ENCODE results near the gene CMTM6.
"Not testable (repeated sequence)": the region's sequence is repeated elsewhere in the genome, so short reads cannot be mapped to it uniquely, and the experiment has no call there.

Gene CMTM6

DNA sequence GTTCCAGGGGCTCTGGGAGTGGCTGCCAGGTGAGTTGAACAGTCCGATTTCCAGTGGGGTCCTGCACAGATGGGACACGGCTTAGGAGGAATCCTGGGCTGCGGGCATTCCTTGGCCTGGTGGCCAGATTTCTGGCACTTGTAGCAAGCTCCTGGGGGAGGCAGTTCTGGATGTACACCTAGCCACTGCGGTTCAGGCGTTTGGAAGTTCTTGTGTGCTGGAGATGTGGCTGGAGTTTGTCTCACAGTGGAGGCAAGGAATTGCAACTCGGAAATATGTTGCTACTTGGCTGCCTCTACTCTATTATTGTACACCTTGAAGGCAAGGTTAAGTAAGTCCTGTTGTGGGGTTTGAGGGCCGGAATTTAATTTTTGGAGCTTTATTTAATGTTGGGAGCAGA is 37.9 kb downstream of the CMTM6 start:
- not testable (repeated sequence) for DNase-seq

DNA sequence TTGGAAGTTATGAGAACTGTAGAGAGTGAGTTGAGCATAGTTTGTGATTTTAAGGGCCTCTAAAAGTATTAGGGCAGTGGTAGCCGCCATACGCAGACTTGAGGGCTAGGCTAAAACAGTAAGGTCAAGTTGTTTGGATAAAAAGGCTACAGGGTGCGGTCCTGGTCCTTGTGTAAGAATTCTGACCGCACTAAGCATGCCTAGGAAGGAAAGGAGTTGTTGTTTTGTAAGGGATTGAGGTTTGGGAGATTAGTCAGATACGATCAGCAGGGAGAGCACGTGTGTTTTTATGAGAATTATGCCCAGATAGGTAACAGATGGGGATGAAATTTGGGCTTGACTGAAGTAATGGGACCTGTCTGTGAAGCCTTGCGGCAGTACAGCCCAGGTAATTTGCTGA is 39.2 kb downstream of the CMTM6 start:
- not testable (repeated sequence) for DNase-seq

DNA sequence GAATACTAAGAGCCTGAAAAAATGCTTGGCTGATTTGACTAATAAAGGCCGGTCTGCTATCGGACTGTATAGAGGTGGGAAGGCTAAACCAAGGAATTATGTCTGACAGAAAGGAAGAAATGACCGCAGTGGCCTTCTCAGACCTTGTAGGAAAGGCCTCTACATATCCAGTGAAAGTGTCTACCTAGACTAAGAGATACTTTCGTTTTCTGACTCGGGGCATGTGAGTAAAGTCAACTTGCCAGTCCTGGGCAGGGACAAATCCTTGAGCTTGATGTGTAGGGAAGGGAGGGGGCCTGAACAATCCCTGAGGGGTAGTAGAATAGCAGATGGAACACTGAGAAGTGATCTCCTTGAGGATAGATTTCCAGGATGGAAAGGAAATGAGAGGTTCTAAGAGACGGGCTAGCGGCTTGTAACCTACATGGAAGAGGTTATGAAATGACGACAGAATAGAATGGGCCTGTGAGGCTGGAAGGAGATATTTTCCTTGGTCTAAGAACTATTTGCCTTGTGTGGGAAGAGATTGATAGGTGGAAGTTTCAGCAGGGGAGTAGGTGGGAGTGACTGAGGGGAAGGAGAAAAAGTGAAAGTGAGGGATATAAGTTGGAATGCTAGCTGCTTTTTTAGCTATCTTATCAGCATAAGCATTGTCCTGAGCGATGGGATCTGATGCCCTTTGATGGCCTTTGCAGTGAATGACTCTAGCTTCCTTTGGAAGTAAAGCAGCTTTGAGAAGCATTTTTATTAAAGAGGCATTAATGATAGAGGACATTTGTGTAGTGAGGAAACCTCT is 40.3 kb downstream of the CMTM6 start:
- DNase-seq: not testable (repeated sequence)

DNA sequence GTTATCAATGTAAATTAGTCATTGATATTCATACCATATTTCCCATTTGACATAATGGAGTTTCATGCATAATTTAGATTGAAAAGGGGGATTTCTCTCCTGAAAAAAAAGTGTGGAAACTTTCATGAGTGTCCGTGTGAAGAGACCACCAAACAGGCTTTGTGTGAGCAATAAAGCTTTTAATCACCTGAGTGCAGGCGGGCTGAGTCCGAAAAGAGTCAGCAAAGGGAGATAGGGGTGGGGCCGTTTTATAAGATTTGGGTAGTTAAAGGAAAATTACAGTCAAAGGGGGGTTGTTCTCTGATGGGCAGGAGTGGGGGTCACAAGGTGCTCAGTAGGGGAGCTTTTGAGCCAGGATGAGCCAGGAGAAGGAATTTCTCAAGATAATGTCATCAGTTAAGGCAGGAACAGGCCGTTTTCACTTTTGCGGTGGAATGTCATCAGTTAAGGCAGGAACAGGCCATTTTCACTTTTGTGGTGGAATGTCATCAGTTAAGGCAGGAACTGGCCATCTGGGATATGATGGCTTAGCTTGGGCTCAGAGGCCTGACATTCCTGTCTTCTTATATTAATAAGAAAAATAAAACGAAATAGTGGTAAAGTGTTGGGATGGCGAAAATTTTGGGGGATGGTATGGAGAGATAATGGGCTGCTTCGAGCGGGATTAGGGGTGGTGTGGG is 41.7 kb downstream of the CMTM6 start:
- not testable (repeated sequence) for DNase-seq

DNA sequence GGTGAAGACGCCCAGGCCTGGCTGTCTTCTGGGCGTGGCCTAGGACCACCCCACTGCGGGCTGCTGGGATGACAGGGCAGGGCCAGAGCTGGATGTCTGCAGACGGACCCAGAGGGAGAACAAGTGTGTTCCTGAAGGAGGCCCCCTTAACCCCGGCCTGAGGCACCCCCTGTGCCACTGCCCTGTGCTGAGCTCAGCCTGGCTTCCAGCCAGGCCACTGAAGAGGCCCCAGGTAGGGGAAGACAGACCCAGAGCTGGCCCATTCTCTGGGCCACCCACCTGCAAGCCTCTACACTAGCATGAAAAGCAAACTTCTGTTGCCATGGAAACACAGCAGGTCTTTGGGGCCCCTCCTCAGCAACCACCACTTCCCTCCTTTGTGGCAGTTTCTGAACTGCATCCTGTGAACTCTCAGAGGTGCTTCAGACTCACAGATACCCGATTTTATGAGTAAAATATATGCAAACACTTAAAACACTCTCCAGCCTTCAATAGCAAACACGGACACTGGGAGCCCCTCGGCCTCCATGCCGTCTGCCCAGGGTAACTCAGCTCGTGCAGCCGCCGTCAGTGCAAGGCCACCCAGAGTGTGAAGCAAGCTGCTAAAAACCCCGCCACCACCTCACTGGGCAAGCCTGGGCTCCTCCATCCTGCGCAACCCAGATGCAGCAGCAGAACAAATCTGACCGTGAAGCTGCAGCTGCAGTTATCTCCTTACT is 42.5 kb downstream of the CMTM6 start:
- peak; percentile 66 for DNase-seq

DNA sequence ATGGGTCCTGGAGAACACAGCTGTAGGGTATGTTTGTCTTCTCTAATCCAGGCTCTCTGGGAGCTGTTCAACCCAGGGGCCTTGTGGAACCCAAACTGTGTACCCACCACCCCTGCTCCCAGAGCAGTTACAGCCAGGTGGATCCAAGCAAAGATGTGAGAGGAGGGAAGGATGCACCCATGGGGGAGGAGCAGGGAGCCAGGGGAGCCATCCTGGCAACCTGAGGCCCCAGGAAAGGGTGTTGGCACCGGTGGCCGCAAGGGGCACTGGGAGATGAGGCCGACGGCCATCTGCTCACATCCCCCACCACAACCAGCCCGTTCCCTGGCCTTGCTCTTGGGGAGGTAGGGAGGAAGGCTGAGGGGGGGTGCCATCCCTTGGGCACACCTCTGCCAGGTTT is 43.2 kb downstream of the CMTM6 start:
- no peak for DNase-seq

DNA sequence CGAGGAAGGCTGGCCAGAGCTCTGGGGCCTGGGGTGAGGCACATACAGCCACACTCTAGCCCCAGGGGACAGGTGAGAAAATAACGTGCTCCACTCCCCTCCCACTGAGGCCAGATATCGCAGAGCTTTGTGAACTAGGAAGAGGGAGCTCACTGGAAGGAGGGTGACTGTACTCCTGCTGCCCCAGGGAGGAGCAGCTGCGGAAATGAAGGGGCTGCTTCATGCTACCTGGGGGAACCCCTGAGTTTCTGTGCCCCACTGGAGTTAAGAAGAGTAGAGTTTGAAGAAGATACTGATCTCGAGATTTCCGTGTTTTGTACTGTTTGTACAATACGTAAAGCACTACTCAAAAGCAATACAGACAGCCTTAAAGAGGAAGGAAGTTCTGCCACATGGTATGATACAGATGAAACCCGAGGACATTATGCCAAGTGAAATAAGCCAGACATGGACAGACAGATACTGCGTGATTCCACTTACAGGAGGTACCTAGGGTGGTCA is 44.6 kb downstream of the CMTM6 start:
- DNase-seq: peak; percentile 59

DNA sequence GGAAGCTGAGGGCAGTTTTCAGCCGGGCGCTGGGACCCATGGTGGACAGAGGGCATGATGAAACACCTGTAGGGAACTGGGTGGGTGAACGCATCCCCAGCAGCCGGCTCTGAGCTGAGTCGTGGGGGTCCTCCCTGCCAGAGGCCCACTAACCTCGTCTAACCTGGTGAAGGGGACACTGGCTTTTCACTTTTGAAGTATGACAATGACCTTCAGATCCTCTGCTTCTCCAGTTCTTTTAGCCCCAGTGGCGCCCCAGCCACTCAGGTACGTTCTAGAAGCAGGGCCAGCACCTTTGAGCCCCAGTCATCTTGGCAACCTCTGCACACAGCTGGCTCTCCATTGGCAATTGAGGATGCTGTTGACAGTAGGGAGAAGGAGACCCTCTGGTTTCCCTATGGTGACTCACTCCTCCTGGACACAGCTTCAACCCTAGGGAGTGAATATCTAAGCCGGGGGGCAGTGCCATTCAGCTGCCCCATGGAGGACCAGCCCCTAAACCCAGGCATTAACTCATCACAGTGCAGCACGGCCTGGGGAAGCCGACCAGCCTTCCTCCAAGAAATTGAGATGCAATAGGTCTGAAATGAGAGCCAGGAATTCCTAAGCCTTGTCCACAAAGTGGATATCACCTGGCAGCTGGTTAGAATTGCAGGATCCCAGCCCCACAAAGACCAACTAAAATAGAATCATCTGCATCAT is 46.1 kb downstream of the CMTM6 start:
- no peak for DNase-seq

DNA sequence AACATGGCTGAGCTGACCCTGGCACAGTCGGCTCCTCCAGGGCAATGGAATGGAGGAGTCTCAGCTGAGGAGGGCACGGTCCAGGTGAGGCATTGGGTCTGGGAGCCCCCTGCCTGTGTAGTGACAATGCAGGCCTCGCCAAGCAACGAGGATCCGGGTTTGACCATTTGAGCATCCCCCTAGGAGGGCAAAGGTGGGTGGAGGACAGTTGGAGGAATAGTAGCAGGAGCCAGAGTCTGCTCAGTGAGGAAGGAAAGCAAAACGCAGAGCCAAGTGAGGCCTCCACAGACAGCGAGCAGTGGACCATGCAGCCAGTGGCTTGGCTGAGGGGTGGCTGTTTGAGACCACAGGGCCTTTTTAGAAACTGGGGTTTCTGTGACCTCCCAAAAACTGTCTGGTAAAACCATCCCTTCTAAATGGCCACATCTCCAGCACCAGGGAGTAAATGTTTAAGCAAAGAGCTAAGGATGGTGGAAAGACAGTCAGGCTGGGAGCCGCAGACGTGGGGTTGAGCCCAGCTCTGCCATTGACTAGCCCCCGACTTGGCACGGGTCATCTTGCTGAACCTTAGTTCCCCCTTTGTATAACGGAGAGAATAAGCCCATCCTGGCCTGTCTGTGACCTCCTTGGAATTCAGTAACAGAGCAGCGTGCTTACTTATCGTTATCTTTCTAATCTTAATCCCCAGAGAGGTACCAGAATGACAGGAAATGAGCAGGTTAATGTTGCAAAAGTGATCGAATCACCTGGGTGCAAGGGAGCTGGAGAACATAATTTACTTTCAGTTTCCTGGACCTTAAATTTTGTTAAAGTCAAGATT is 46.8 kb downstream of the CMTM6 start:
- no peak for DNase-seq

DNA sequence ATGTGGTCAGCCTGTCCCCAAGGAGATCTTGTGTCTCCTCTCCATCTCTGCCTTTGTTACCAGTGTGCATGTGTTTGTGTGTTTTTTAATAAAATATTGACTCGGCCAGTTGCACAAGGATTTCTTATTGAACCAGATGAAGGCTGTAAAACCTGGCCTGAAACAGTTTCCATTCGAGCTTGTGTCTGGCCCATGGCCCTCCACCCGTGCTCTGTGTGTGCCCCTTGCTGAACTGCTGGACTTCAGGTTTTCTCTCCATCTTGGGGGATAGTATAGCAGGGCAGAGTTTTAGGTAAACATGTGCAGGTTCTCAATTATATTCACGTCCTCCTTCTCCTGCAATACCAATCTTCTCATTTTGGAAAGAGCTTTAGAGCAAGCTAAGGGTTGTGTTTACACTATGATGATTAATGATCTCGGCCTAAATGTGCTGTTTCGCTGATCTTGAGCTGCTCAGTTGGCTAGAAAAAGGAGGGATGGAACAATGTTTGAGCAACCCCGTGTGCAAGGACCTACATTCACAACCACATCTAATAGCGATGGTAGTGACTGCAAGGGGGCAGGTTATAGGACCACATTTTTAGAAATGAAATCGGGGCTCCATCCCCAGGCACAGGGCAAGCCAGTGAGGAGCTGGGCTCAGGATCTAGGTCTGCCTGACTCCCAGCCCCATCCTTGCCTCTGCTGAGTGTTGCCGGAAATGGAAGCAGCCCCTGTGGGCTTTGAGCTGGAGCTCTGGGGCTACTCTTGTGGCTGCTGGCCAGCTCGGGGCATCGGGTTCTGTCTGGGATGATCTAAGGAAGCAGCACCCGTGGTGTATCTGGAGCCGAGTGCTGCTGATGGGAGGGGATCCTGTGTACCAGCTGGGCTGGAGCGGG is 47.7 kb downstream of the CMTM6 start:
- no peak for DNase-seq

DNA sequence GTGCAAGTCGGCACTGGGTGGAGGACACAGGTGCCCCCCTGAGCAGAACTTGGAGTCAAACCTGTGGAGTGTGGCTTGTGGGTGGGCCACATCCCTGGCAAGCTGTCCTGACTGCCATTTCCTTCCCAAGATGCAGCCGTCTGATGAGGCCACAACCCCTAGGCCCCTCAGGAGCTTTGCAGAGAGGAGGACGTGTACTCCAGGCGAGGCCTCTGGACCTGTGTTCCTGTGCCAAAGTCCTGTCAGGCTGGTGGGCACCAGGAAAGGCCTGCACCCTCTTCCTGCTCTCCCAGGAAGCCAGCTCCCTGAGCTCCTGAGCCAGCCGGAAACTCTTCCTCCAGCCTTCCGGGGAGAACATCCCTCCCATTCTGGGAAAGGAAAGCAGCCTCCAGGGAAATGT is 48.5 kb downstream of the CMTM6 start:
- DNase-seq: no peak

DNA sequence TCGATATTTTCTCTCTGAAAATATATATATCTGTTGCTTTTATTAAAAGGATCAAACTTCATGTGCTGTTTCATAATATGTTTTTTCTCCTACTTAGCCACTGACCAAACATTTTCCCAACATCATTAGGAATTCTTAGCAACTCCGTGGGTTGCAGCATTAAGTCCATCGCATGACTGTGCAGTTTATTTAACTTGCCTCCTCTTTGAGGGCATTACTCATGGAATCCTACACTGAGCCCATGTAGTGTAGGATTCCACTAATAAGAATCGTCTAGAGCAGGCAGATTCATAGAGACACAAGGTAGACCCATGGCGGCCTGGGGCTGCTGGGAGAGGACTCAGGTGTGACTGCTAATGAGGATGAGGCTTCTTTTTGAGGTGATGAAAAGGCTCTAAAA is 49.3 kb downstream of the CMTM6 start:
- DNase-seq: no peak

DNA sequence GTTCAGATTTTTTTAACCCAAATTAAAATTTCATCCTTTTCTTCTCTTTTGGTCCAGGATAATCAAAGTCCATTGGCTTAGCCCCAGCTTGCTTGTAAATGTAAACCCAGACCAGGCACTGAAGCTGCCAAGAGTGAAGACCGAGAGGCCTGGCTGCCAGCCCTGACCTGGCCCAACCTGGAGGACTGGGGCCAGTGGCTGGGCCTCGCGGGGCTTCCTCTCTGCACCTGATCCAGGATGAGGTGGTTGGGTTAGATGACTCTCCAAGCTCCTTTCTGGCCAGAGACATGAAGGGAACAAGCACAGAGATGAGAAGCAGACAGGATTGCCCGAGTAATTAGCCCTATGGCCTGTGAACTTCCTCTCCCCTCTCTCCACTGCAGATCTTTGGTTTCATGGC is 50.6 kb downstream of the CMTM6 start:
- DNase-seq: no peak

DNA sequence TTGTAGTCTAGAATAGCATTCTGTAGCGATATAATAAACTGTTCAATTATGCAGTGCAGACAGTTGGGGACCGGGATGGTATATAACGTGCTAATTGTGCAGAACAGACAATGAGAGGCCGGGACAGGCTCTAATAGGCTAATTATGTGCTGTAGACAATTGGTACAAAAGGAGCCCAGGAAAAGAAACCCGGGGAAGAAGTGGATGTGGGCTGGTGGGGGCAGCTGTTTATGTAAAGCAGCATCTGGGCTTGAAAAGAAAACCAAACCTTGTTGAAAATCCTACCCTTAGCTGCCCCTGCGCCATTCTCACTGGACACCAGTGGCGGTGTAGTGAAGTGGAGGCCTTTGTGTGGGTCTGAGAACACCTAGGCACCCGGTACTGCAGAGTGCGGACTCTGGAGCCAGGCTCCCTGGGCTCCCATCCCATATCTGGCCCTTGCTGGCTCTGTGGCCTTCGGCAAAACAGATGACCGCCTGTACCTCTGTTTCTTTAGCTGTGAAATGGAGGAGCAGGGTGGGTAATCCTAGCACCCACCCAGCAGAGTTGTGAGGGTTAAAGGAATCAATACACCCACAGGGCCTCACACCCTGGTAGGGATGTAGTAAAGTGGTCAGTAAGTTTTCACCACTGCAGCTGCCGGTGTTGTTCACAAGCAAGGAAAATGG is 51.5 kb downstream of the CMTM6 start:
- DNase-seq: no peak

DNA sequence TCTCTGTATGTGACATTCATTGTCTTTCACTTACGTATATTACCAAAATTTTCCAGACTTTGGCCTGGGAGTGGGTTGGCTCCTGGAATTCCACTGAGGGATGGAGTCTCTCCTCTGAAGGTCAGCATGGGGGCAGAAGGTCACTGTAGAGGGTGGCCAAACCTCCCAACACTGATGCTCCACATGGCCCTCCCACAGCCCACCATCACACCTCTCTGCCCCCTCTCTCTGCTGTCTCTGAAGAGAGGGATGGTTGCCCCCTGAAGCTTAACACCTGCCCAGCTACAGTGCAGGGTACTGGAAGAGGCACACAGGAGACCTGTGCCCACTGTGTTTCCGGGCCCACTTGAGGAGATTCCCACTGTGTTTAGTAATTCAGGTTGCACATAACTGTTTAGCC is 52.2 kb downstream of the CMTM6 start:
- DNase-seq: no peak

DNA sequence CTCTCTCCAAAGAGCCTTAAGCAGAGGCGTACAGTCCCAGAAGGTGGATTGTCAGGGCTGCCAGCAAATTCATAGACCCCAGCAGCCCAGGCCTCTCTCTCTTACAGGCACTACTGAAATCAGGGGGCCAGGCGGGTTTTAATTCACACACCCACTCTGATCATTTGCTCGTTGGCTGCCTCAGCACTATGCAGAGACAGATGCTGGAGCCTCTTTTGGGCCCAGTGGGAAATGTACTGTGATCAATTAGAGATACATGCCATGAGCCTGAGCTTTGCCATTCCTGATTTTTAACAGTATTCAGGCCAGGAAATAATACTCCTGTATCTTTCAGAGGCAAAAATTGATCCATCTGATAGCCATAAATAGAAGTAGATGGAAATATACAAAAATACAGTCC is 53.0 kb downstream of the CMTM6 start:
- DNase-seq: no peak

DNA sequence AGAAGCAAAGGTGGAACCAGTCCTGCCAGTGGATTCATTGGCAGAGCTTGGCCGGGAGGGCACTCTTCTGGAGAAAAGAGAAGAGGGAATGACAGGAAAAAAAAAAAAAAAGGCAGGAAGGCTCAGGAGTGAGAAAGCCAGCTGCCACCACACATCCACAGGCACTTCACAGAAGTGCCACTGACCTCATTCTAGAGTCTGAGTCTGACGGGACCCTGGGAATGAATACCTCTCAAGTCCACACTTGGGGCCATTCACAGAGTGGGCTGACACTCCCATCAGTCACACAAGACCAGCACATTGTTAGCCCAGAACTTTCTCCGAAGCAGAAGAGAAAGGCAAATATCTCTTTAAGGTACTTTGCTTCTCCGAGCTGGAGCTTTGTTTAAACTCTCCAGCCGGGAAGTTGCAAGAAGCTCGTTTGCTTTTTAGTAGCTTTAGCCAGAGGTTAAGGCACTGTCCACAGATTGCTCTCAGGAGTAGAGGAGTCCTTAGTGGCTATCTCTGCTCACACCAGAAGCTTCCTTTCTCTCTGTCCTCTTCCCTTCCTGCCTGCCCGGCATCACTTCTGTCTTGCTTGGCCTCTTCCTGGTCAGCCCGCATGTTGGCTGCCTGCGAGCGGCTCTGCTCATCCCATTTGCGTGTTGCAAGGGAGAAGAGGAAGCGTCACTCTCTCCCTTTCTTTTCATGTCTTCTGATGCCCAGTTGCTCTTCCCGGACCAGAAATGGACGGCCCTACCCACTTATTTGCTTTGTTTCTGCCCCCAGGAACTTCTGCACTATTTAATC is 53.8 kb downstream of the CMTM6 start:
- no peak for DNase-seq

DNA sequence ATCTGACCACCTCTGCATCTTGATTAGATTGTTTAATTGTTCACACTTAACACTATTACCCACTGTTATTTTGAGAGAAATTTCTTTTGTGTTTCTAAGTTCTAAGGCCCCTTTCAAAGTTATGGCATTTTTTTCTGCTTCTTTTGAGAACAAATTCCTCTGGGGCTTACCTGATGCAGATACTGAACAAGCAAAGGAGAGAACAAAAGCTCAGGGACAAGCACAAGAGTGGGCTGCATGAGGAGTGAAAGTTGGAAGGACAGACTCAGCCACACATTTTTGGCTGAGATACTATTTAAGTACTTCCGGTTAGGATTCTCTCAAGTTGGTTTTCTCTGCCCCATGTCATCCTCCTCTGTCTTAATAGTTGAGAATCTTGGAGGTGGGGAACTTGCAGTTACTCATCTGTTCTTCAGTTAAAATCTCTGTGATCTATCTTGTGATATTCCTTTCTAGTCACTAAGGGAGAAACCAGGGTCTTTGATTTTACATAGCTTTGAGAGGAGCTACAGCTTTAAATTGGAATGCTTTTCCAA is 54.7 kb downstream of the CMTM6 start:
- DNase-seq: no peak

DNA sequence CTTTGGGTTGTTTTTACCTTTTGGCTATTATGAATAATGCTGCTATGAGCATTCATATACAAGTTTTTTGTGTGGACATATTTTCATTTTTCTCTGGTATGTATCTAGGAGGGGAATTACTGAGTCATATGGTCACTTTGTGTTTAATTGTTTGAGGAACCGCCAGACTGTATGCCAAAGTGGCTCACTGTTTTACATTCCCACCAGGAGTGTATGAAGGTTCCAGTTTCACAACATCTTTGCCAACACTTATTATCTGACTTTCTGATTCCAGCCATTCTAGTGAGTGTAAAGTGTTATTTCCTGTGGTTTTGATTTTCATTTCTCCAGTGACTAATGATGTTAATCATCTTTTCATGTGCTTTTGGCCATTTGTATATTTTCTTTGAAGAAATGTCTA is 59.2 kb downstream of the CMTM6 start:
- no peak for DNase-seq

Data from T-helper 9 cell (primary cell).